WTC11 (cell line): ENCODE data around the gene PTPRCAP. TPM values are rescaled to one million over a fixed set of nuclear protein-coding genes. Genes with fewer than 3 reads are reported as not detected.
A peak's percentile ranks its signal among the peaks of the same experiment; 100 is the strongest.
"Not testable (repeated sequence)": the region's sequence is repeated elsewhere in the genome, so short reads cannot be mapped to it uniquely, and the experiment has no call there.

ENCODE experiments used
- ATAC-seq: fragments of 200-7000 bp; cut with Tn5 transposase; 2 replicates; pipeline ENCODE4 v1.10.0; 2021; ENCODE audit warnings: mild to moderate bottlenecking, moderate library complexity
- CTCF ChIA-PET: fragments of 300-600 bp; sonication (Branson Sonifier 250); formaldehyde crosslinking; loops from one replicate; lab custom pipeline; 2021; ENCODE audit warnings: antibody characterized with exemption; lab: Charles Lee
- POLR2A ChIA-PET: fragments of 350-600 bp; sonication (Branson Sonifier 250); formaldehyde crosslinking; loops from one replicate; lab custom pipeline; 2021; ENCODE audit warnings: antibody characterized with exemption; lab: Charles Lee
- DNase-seq: peaks from one replicate; pipeline ENCODE4 v3.0.0; 2021; ENCODE audit warnings: low spot score
- H3K27ac Mint-ChIP-seq: 2 replicates; pipeline ENCODE4 v1.8.0; 2021; ENCODE audit warnings: mixed read lengths
- H3K27me3 Mint-ChIP-seq: 2 replicates; pipeline ENCODE4 v1.8.0; 2021; ENCODE audit warnings: low read depth, mild to moderate bottlenecking, moderate library complexity, mixed read lengths
- H3K36me3 Mint-ChIP-seq: 2 replicates; pipeline ENCODE4 v1.8.0; 2021; ENCODE audit warnings: mixed read lengths
- H3K4me1 Mint-ChIP-seq: 2 replicates; pipeline ENCODE4 v1.8.0; 2022; ENCODE audit warnings: mixed read lengths
- H3K4me3 Mint-ChIP-seq: 2 replicates; pipeline ENCODE4 v1.8.0; 2021; ENCODE audit warnings: mild to moderate bottlenecking, moderate library complexity, mixed read lengths
- H3K9me3 Mint-ChIP-seq: 2 replicates; pipeline ENCODE4 v1.8.0; 2021; ENCODE audit warnings: mixed read lengths
- ATF2 ChIP-seq: sonication (generic); formaldehyde crosslinking; IDR thresholded peaks from 2 replicates; pipeline ENCODE4 v1.8.1; 2022; ENCODE audit warnings: low read depth, missing genetic modification reagents, borderline replicate concordance
- CDX4 ChIP-seq: fragments of 250-450 bp; sonication (Bioruptor Pico); IDR thresholded peaks from 2 replicates; pipeline ENCODE4 v1.9.0; 2021; ENCODE audit warnings: moderate library complexity, mild to moderate bottlenecking, inconsistent platforms, borderline replicate concordance
- ESRRA ChIP-seq: sonication (generic); formaldehyde crosslinking; IDR thresholded peaks from 2 replicates; pipeline ENCODE4 v1.8.1; 2022; ENCODE audit warnings: mild to moderate bottlenecking, missing genetic modification reagents, borderline replicate concordance
- FOXP1 ChIP-seq: sonication (generic); formaldehyde crosslinking; IDR thresholded peaks from 2 replicates; pipeline ENCODE4 v1.8.0; 2022; ENCODE audit warnings: missing genetic modification reagents, mild to moderate bottlenecking, moderate library complexity, borderline replicate concordance
- HMGXB4 ChIP-seq: sonication (generic); formaldehyde crosslinking; IDR thresholded peaks from 2 replicates; pipeline ENCODE4 v1.8.1; 2023; ENCODE audit warnings: mild to moderate bottlenecking, moderate library complexity, missing genetic modification reagents
- IRF1 ChIP-seq: sonication (generic); formaldehyde crosslinking; IDR thresholded peaks from 2 replicates; pipeline ENCODE4 v1.8.0; 2023; ENCODE audit warnings: missing genetic modification reagents
- JUN ChIP-seq: sonication (generic); formaldehyde crosslinking; IDR thresholded peaks from 2 replicates; pipeline ENCODE4 v1.8.0; 2023; ENCODE audit warnings: mild to moderate bottlenecking, missing genetic modification reagents
- MAX ChIP-seq: sonication (generic); formaldehyde crosslinking; IDR thresholded peaks from 2 replicates; pipeline ENCODE4 v1.8.0; 2022; ENCODE audit warnings: mild to moderate bottlenecking, missing genetic modification reagents
- PRDM15 ChIP-seq: sonication (generic); formaldehyde crosslinking; IDR thresholded peaks from 2 replicates; pipeline ENCODE4 v1.8.0; 2022; ENCODE audit warnings: missing genetic modification reagents
- PREB ChIP-seq: sonication (generic); formaldehyde crosslinking; IDR thresholded peaks from 2 replicates; pipeline ENCODE4 v1.8.1; 2022; ENCODE audit warnings: mild to moderate bottlenecking, missing genetic modification reagents, moderate library complexity, borderline replicate concordance
- TEAD1 ChIP-seq: sonication (generic); formaldehyde crosslinking; IDR thresholded peaks from 2 replicates; pipeline ENCODE4 v1.8.0; 2022; ENCODE audit warnings: mild to moderate bottlenecking, missing genetic modification reagents
- TP53 ChIP-seq: sonication (generic); formaldehyde crosslinking; IDR thresholded peaks from 2 replicates; pipeline ENCODE4 v1.8.1; 2023; ENCODE audit warnings: mild to moderate bottlenecking, missing genetic modification reagents
- USF2 ChIP-seq: sonication (generic); formaldehyde crosslinking; IDR thresholded peaks from 2 replicates; pipeline ENCODE4 v1.8.1; 2023; ENCODE audit warnings: mild to moderate bottlenecking, missing genetic modification reagents, moderate library complexity
- ZNF138 ChIP-seq: sonication (generic); formaldehyde crosslinking; conservative IDR thresholded peaks from 2 replicates; pipeline ENCODE4 v1.8.1; 2022; ENCODE audit warnings: mild to moderate bottlenecking, moderate library complexity, missing genetic modification reagents
- ZNF281 ChIP-seq: sonication (generic); formaldehyde crosslinking; IDR thresholded peaks from 2 replicates; pipeline ENCODE4 v1.8.0; 2023; ENCODE audit warnings: mild to moderate bottlenecking, missing genetic modification reagents
- ZNF423 ChIP-seq: fragments of 250-450 bp; sonication (Bioruptor Pico); IDR thresholded peaks from 2 replicates; pipeline ENCODE4 v2.1.2; 2022; ENCODE audit warnings: mild to moderate bottlenecking, moderate library complexity
- ZNF671 ChIP-seq: fragments of 250-450 bp; sonication (Bioruptor Pico); IDR thresholded peaks from 2 replicates; pipeline ENCODE4 v1.8.0; 2021; ENCODE audit warnings: mild to moderate bottlenecking
- total RNA-seq: library from RNA; stranded (reverse); gene quantifications from 3 replicates; pipeline ENCODE4 v1.2.3, GENCODE V29; 2021

Gene PTPRCAP
- total RNA-seq, 1 experiment from 2014 or later: 3.6 TPM

GRCh38 chr11:67486481-67487195 is 49.2 kb upstream of the PTPRCAP start (continued):
- TF ChIP-seq PRDM15 (CRISPR knock-in tag) (no peak), PREB (CRISPR knock-in tag) (no peak)
- TF ChIP-seq, all 79 proteins: peak for 0

- ATAC-seq, H3K4me3 Mint-ChIP-seq, POLR2A ChIA-PET, H3K27ac Mint-ChIP-seq, H3K9me3 Mint-ChIP-seq: not testable (repeated sequence)
- H3K4me1 Mint-ChIP-seq: peaks cover 19% of the 10 kb centered on the region
- peaks cover 10% of the 10 kb centered on the region; the same call in 1 of the 2 replicates for H3K36me3 Mint-ChIP-seq
- peaks cover 33% of the 10 kb centered on the region for H3K27me3 Mint-ChIP-seq
- peak; percentile 58 for DNase-seq
- CTCF ChIA-PET: interaction anchor here (0.5 to 1.7 kb wide), 3 partner anchors 84 to 130 kb away, joined by 3 to 4 read pairs (median 3); partner anchors contain the start of gene PPP1CA
Measured at GRCh38 chr11:67485873-67486361, 48.4 kb upstream of the PTPRCAP start.

- no peak for ATAC-seq
- ChIA-PET POLR2A (interaction anchor here (0.7 kb wide), 1 partner anchor 47 kb away, joined by 3 read pairs; the partner anchor contains the start of gene PTPRCAP), CTCF (no interaction called here)
- Mint-ChIP-seq H3K9me3 (no peaks in the 10 kb centered on the region), H3K36me3 (peaks cover 10% of the 10 kb centered on the region; the same call in 1 of the 2 replicates), H3K27ac (no peak overlapping the region), H3K4me3 (no peak overlapping the region; the same call in 1 of the 2 replicates), H3K27me3 (peaks cover 36% of the 10 kb centered on the region), H3K4me1 (peaks cover 19% of the 10 kb centered on the region)
- DNase-seq: no peak
- TF ChIP-seq MAX (CRISPR knock-in tag) (no peak), CDX4 (no peak), TEAD1 (CRISPR knock-in tag) (no peak), ZNF671 (no peak), ZNF423 (CRISPR knock-in tag) (no peak), TP53 (CRISPR knock-in tag) (no peak), ATF2 (CRISPR knock-in tag) (no peak), IRF1 (CRISPR knock-in tag) (no peak), ESRRA (no peak), HMGXB4 (no peak), ZNF281 (CRISPR knock-in tag) (no peak), JUN (CRISPR knock-in tag) (no peak), FOXP1 (CRISPR knock-in tag) (no peak), ZNF138 (CRISPR knock-in tag) (no peak), USF2 (CRISPR knock-in tag) (no peak)
Measured at GRCh38 chr11:67484847-67485311, 47.4 kb upstream of the PTPRCAP start.
